ENCODE data around the gene ATAD3B. TPM values are rescaled to one million over a fixed set of nuclear protein-coding genes. Genes with fewer than 3 reads are reported as not detected.

ATAD3B gene
- total and polyA plus RNA-seq, 2 of the 13 experiments (the other 11 are each of a cell fraction or from before 2014, with no cell fraction given) = 9.6 to 31.1 TPM

DNA sequence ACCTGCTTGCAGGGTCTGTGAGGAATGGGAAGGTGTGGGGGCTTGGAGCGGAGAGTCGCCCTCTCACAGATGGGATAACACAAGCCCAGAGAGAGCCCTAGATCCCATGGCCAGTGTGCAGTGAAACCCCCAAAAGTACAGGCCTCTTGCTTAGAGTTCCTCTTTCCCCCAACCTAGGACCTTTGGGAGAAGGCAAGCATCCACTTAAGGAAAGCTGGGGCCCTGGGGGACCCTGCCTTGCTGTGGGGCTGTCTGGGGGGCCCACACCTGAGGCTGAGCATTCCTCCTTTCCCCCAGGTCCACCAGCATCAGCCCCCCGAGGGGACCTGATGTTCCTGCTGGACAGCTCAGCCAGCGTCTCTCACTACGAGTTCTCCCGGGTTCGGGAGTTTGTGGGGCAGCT, 34.9 kb upstream of the ATAD3B start:
- ChIA-PET CTCF (ENCODE audit: low intra/inter-chr PET ratio, low total read pairs) (no interaction called here), POLR2A (interaction anchor here (1.1 to 11.0 kb wide), 9 partner anchors 11 to 69 kb away, joined by 3 to 355 read pairs (median 7); partner anchors contain the start of genes ANKRD65, CCNL2 and MRPL20)
- BruUV-seq (replicated peaks) = no TSS peak
- no peak for ATAC-seq
- Histone ChIP-seq H3K79me2 (ENCODE audit: insufficient read depth, low read length) (peaks cover 31% of the 10 kb centered on the region), H3K9me3 (ENCODE audit: low read length) (no peaks in the 10 kb centered on the region), H3K9ac (ENCODE audit: insufficient read depth, low read depth, low read length) (peak overlapping the region; percentile 74), H4K20me1 (ENCODE audit: insufficient read depth, low read length) (no peaks in the 10 kb centered on the region), H3K27ac (ENCODE audit: extremely low read length, insufficient read depth, low read length) (peak overlapping the region; percentile 20), H3K36me3 (replicated peaks in 1 of 2; ENCODE audit: control insufficient read depth in 1 of 2, insufficient read depth in 2 of 2, low read length in 2 of 2) (peaks cover 0 to 2% of the 10 kb centered on the region in 2 experiments; a peak in 1 of 5 replicates), H2AFZ (ENCODE audit: low read length) (no peak overlapping the region), H3K4me1 (ENCODE audit: insufficient read depth, low read length) (peaks cover 58% of the 10 kb centered on the region), H3K4me3 (replicated peaks in 1 of 3; ENCODE audit: insufficient read depth in 1 of 3, low read depth in 2 of 3, low read length in 3 of 3) (peak overlapping the region; percentile 72 to 88 (median 84)), H3K4me2 (ENCODE audit: low read depth, low read length) (peak overlapping the region; percentile 94), H3K27me3 (ENCODE audit: control insufficient read depth in 1 of 2, insufficient read depth in 2 of 2, low read length in 2 of 2) (no peaks in the 10 kb centered on the region)
- WGBS (ENCODE audit: low lambda C conversion rate) = no CpG with 5 or more reads among the region's 7 CpGs
- no peak for FAIRE-seq
- TF ChIP-seq ZMYM2 (CRISPR knock-in tag; IDR thresholded peaks at IDR 0.05) (no peak), LCORL (IDR thresholded peaks at IDR 0.05) (no peak), LCORL (CRISPR knock-in tag; IDR thresholded peaks at IDR 0.05) (0 out of 2 replicates have a peak, but pooled peaks have one; percentile 6), KDM2A (CRISPR knock-in tag; IDR thresholded peaks at IDR 0.05; ENCODE audit: borderline replicate concordance, low read depth) (peak; percentile 24; the same call in 1 of the 2 replicates), ZBTB7B (CRISPR knock-in tag; IDR thresholded peaks at IDR 0.05) (no peak), ARID2 (CRISPR knock-in tag; IDR thresholded peaks at IDR 0.05; ENCODE audit: borderline replicate concordance) (0 out of 2 replicates have a peak, but pooled peaks have one; percentile 56), REL (CRISPR knock-in tag; conservative IDR thresholded peaks at IDR 0.05) (no peak), ZNF883 (CRISPR knock-in tag; IDR thresholded peaks at IDR 0.05; ENCODE audit: not compliant biosample characterization) (peak; percentile 5), HOXA3 (CRISPR knock-in tag; IDR thresholded peaks at IDR 0.05) (0 out of 2 replicates have a peak, but pooled peaks have one; percentile 1), BCL6 (CRISPR knock-in tag; IDR thresholded peaks at IDR 0.05) (no peak), ARNT2 (CRISPR knock-in tag; IDR thresholded peaks at IDR 0.05; ENCODE audit: low read depth) (no peak), SIX4 (CRISPR knock-in tag; IDR thresholded peaks at IDR 0.05) (no peak)
- TF ChIP-seq, protein P1, sequence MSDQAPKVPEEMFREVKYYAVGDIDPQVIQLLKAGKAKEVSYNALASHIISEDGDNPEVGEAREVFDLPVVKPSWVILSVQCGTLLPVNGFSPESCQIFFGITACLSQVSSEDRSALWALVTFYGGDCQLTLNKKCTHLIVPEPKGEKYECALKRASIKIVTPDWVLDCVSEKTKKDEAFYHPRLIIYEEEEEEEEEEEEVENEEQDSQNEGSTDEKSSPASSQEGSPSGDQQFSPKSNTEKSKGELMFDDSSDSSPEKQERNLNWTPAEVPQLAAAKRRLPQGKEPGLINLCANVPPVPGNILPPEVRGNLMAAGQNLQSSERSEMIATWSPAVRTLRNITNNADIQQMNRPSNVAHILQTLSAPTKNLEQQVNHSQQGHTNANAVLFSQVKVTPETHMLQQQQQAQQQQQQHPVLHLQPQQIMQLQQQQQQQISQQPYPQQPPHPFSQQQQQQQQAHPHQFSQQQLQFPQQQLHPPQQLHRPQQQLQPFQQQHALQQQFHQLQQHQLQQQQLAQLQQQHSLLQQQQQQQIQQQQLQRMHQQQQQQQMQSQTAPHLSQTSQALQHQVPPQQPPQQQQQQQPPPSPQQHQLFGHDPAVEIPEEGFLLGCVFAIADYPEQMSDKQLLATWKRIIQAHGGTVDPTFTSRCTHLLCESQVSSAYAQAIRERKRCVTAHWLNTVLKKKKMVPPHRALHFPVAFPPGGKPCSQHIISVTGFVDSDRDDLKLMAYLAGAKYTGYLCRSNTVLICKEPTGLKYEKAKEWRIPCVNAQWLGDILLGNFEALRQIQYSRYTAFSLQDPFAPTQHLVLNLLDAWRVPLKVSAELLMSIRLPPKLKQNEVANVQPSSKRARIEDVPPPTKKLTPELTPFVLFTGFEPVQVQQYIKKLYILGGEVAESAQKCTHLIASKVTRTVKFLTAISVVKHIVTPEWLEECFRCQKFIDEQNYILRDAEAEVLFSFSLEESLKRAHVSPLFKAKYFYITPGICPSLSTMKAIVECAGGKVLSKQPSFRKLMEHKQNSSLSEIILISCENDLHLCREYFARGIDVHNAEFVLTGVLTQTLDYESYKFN (CRISPR knock-in tag; conservative IDR thresholded peaks at IDR 0.05) = no peak
- TF ChIP-seq, protein P2, sequence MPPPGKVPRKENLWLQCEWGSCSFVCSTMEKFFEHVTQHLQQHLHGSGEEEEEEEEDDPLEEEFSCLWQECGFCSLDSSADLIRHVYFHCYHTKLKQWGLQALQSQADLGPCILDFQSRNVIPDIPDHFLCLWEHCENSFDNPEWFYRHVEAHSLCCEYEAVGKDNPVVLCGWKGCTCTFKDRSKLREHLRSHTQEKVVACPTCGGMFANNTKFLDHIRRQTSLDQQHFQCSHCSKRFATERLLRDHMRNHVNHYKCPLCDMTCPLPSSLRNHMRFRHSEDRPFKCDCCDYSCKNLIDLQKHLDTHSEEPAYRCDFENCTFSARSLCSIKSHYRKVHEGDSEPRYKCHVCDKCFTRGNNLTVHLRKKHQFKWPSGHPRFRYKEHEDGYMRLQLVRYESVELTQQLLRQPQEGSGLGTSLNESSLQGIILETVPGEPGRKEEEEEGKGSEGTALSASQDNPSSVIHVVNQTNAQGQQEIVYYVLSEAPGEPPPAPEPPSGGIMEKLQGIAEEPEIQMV (CRISPR knock-in tag; IDR thresholded peaks at IDR 0.05; ENCODE audit: low read depth) = no peak
- TF ChIP-seq, protein P3, sequence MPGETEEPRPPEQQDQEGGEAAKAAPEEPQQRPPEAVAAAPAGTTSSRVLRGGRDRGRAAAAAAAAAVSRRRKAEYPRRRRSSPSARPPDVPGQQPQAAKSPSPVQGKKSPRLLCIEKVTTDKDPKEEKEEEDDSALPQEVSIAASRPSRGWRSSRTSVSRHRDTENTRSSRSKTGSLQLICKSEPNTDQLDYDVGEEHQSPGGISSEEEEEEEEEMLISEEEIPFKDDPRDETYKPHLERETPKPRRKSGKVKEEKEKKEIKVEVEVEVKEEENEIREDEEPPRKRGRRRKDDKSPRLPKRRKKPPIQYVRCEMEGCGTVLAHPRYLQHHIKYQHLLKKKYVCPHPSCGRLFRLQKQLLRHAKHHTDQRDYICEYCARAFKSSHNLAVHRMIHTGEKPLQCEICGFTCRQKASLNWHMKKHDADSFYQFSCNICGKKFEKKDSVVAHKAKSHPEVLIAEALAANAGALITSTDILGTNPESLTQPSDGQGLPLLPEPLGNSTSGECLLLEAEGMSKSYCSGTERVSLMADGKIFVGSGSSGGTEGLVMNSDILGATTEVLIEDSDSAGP (CRISPR knock-in tag; IDR thresholded peaks at IDR 0.05; ENCODE audit: borderline replicate concordance) = 0 out of 2 replicates have a peak, but pooled peaks have one; percentile 13
- TF ChIP-seq, protein P4, sequence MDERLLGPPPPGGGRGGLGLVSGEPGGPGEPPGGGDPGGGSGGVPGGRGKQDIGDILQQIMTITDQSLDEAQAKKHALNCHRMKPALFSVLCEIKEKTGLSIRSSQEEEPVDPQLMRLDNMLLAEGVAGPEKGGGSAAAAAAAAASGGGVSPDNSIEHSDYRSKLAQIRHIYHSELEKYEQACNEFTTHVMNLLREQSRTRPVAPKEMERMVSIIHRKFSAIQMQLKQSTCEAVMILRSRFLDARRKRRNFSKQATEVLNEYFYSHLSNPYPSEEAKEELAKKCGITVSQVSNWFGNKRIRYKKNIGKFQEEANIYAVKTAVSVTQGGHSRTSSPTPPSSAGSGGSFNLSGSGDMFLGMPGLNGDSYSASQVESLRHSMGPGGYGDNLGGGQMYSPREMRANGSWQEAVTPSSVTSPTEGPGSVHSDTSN (CRISPR knock-in tag; IDR thresholded peaks at IDR 0.05) = no peak
- DNase-seq (ENCODE audit: low spot score) = no peak
- in situ Hi-C loops (cut with HindIII; ENCODE audit: extremely low pct_ligation_motif_present, low pct_unique_long_range_greater_than_20kb) (loop anchor here (5.0 kb wide), 1 partner anchor 34 kb away; no protein-coding TSS in a partner anchor), intact Hi-C loops (cut with micrococcal nuclease; ENCODE audit: unreplicated experiment) (no loop called here)
